Mammary epithelial cell (primary cell): ENCODE results near the gene PHF19.

Experiments used
- CTCF ChIP-seq, 2 donors: IDR thresholded peaks in 1 of 2; conservative IDR thresholded peaks in 1 of 2; 2 replicates each; pipeline ENCODE4 v1.5.1; 2011 to 2012; ENCODE audit warnings: inconsistent platforms in 2 of 2, low read length in 2 of 2, mild to moderate bottlenecking in 2 of 2, control low read depth in 1 of 2, low read depth in 1 of 2; ENCODE audit not compliant: insufficient read depth in 1 of 2; ENCODE audit errors: extremely low read depth in 1 of 2
- EZH2 ChIP-seq: IDR thresholded peaks from 2 replicates; pipeline ENCODE4 v1.6.1; 2012; ENCODE audit warnings: low read length, inconsistent platforms, borderline replicate concordance

GRCh38 chr9:120875643-120875953, 1.4 kb downstream of the PHF19 start:
- TF ChIP-seq CTCF (conservative IDR thresholded peaks at IDR 0.05 in 1 of 2, IDR thresholded peaks at IDR 0.05 in 1 of 2; ENCODE audit: extremely low read depth in 1 of 2, insufficient read depth in 1 of 2, low read depth in 1 of 2, low read length in 2 of 2) (no peak), EZH2 (no peak)
